ENCODE data around the gene RNU4-1.

Gene RNU4-1

GRCh38 chr12:120332041-120332440, 39.0 kb upstream of the RNU4-1 start:
- in situ Hi-C loops (cut with MboI; ENCODE audit: low pct_unique_long_range_greater_than_20kb, low sequenced_read_pairs, unreplicated experiment): no loop called here
- no peak for DNase-seq (ENCODE audit: low spot score)
- TF ChIP-seq CTCF (IDR thresholded peaks at IDR 0.05; ENCODE audit: extremely low read depth, insufficient read depth, missing control alignments): no peak

- TF ChIP-seq CTCF (IDR thresholded peaks at IDR 0.05; ENCODE audit: extremely low read depth, insufficient read depth, missing control alignments): no peak
- DNase-seq (ENCODE audit: low spot score): no peak
- in situ Hi-C loops (cut with MboI; ENCODE audit: low pct_unique_long_range_greater_than_20kb, low sequenced_read_pairs, unreplicated experiment): no loop called here
These were observed 38.4 kb upstream of the RNU4-1 start for GRCh38 chr12:120331390-120331789.

GRCh38 chr12:120328228-120328627, 35.2 kb upstream of the RNU4-1 start:
- TF ChIP-seq CTCF (IDR thresholded peaks at IDR 0.05; ENCODE audit: extremely low read depth, insufficient read depth, missing control alignments): no peak
- in situ Hi-C loops (cut with MboI; ENCODE audit: low pct_unique_long_range_greater_than_20kb, low sequenced_read_pairs, unreplicated experiment): no loop called here
- no peak for DNase-seq (ENCODE audit: low spot score)

- TF ChIP-seq CTCF (IDR thresholded peaks at IDR 0.05; ENCODE audit: extremely low read depth, insufficient read depth, missing control alignments): no peak
- peak; percentile 9 for DNase-seq (ENCODE audit: low spot score)
- in situ Hi-C loops (cut with MboI; ENCODE audit: low pct_unique_long_range_greater_than_20kb, low sequenced_read_pairs, unreplicated experiment): no loop called here
These were observed 34.6 kb upstream of the RNU4-1 start, which contains the start of gene PLA2G1B for GRCh38 chr12:120327593-120327992. Gene PLA2G1B, minus strand, starts transcription at chr12:120327779. Its CDS starts 26 bp downstream, at chr12:120327753.

- TF ChIP-seq CTCF (IDR thresholded peaks at IDR 0.05; ENCODE audit: extremely low read depth, insufficient read depth, missing control alignments): no peak
- in situ Hi-C loops (cut with MboI; ENCODE audit: low pct_unique_long_range_greater_than_20kb, low sequenced_read_pairs, unreplicated experiment): no loop called here
- DNase-seq (ENCODE audit: low spot score): no peak
These were observed 31.9 kb upstream of the RNU4-1 start for GRCh38 chr12:120324841-120325417.

- no peak for DNase-seq (ENCODE audit: low spot score)
- in situ Hi-C loops (cut with MboI; ENCODE audit: low pct_unique_long_range_greater_than_20kb, low sequenced_read_pairs, unreplicated experiment): no loop called here
These were observed 30.7 kb upstream of the RNU4-1 start for GRCh38 chr12:120323772-120324171.

More at GRCh38 chr12:120323772-120324171, 30.7 kb upstream of the RNU4-1 start:
- TF ChIP-seq CTCF (IDR thresholded peaks at IDR 0.05; ENCODE audit: extremely low read depth, insufficient read depth, missing control alignments): no peak

Data from GM13977 (cell line).